ENCODE results near the gene GALNT10.

- TF ChIP-seq POLR2AphosphoS5 (IDR thresholded peaks at IDR 0.05; ENCODE audit: low read depth, low read length) (no peak), CTCF (IDR thresholded peaks at IDR 0.05 in 2 of 3, conservative IDR thresholded peaks at IDR 0.05 in 1 of 3; ENCODE audit: borderline replicate concordance in 1 of 3, insufficient read depth in 1 of 3, low read depth in 2 of 3, low read length in 2 of 3) (no peak), EZH2phosphoT487 (IDR thresholded peaks at IDR 0.05; ENCODE audit: borderline replicate concordance) (no peak), MAX (IDR thresholded peaks at IDR 0.05) (no peak), SRF (IDR thresholded peaks at IDR 0.05; ENCODE audit: low read depth) (no peak), POLR2A (IDR thresholded peaks at IDR 0.05; ENCODE audit: borderline replicate concordance, extremely low read depth, insufficient read depth, insufficient read length) (no peak), ZBTB33 (IDR thresholded peaks at IDR 0.05; ENCODE audit: extremely low read depth, insufficient replicate concordance, low read length) (no peak), CEBPB (IDR thresholded peaks at IDR 0.05; ENCODE audit: low read depth) (no peak), ATF3 (IDR thresholded peaks at IDR 0.05) (no peak), EZH2 (IDR thresholded peaks at IDR 0.05) (no peak), EGR1 (IDR thresholded peaks at IDR 0.05; ENCODE audit: low read depth) (no peak), ELF1 (IDR thresholded peaks at IDR 0.05; ENCODE audit: borderline replicate concordance, low read depth) (no peak)
Measured at GRCh38 chr5:154158379-154158737, 32.2 kb upstream of the GALNT10 start.

Measured in HCT116 (cell line).